Nephron progenitor cell (in vitro differentiated cells): ENCODE results near the gene LRGUK.

Experiments
- DNase-seq: peaks from one replicate; pipeline ENCODE4 v3.0.0; 2021
- H3K27ac Mint-ChIP-seq: 2 replicates; pipeline ENCODE4 v1.8.0; 2021; ENCODE audit warnings: mild to moderate bottlenecking, moderate library complexity, mixed read lengths
- H3K27me3 Mint-ChIP-seq: 2 replicates; pipeline ENCODE4 v1.8.0; 2021; ENCODE audit warnings: mild to moderate bottlenecking, low read depth, mixed read lengths; ENCODE audit not compliant: poor library complexity
- H3K36me3 Mint-ChIP-seq: 2 replicates; pipeline ENCODE4 v1.8.0; 2021; ENCODE audit warnings: low read depth, mixed read lengths
- H3K4me1 Mint-ChIP-seq: 2 replicates; pipeline ENCODE4 v1.8.0; 2021; ENCODE audit warnings: mixed read lengths
- H3K4me3 Mint-ChIP-seq: 2 replicates; pipeline ENCODE4 v1.8.0; 2021; ENCODE audit warnings: mild to moderate bottlenecking, moderate library complexity, mixed read lengths
- H3K9me3 Mint-ChIP-seq: 2 replicates; pipeline ENCODE4 v1.8.0; 2021; ENCODE audit warnings: mild to moderate bottlenecking, moderate library complexity, mixed read lengths
- TF ChIP-seq, protein P1 (sequence below): fragments of 200-600 bp; sonication (generic); IDR thresholded peaks from 2 replicates; pipeline ENCODE4 v1.5.0; 2021; ENCODE audit warnings: antibody characterized with exemption

LRGUK gene

DNA sequence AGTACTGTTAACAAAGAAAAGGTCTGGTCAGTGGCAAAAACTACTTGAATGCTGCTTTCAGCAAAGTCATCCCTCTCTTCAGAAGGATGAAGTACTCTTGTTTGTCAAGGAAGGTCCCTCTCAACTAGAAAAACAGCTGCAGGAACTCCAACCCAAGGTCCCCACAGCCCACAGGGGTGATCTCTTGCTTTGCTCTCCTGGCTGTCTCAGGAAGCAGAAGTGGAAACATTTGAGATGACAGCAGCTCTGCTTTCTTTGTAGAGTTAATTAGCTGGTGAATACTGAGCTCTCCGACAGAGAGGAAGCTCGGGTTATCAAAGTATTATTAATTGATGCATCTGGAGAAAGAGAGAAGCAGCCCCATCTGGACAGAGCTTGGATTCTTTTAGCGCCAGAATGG is 25.4 kb upstream of the LRGUK start:
- H3K27me3 Mint-ChIP-seq = peaks cover 5% of the 10 kb centered on the region
- no peaks in the 10 kb centered on the region for H3K4me1 Mint-ChIP-seq
- no peak for DNase-seq
- TF ChIP-seq, protein P1, sequence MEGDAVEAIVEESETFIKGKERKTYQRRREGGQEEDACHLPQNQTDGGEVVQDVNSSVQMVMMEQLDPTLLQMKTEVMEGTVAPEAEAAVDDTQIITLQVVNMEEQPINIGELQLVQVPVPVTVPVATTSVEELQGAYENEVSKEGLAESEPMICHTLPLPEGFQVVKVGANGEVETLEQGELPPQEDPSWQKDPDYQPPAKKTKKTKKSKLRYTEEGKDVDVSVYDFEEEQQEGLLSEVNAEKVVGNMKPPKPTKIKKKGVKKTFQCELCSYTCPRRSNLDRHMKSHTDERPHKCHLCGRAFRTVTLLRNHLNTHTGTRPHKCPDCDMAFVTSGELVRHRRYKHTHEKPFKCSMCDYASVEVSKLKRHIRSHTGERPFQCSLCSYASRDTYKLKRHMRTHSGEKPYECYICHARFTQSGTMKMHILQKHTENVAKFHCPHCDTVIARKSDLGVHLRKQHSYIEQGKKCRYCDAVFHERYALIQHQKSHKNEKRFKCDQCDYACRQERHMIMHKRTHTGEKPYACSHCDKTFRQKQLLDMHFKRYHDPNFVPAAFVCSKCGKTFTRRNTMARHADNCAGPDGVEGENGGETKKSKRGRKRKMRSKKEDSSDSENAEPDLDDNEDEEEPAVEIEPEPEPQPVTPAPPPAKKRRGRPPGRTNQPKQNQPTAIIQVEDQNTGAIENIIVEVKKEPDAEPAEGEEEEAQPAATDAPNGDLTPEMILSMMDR = no peak
- no peaks in the 10 kb centered on the region for H3K9me3 Mint-ChIP-seq
- no peak overlapping the region for H3K27ac Mint-ChIP-seq
- H3K36me3 Mint-ChIP-seq = no peaks in the 10 kb centered on the region
- H3K4me3 Mint-ChIP-seq = no peak overlapping the region

DNA sequence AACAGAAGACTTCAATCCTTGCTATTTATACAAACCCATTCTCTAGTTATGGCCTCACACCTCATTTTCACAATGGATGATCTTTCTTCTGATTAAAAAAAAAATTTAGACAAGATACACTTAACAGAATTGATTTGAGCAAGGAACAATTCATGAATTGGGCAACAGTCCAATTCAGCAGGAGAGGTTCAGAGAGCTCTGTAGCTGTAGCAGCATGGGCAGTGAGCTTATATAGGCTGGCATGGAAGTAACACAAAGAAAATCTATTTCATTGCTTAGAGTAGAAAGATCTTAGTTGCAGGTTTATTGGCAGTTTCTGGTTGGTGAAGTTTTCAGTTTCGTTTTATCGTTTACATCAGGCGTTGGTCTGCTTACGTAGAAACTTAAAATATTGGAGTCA is 23.0 kb upstream of the LRGUK start:
- H3K4me3 Mint-ChIP-seq = no peak overlapping the region
- no peaks in the 10 kb centered on the region for H3K9me3 Mint-ChIP-seq
- no peaks in the 10 kb centered on the region for H3K4me1 Mint-ChIP-seq
- DNase-seq = no peak
- H3K36me3 Mint-ChIP-seq = no peaks in the 10 kb centered on the region
- H3K27me3 Mint-ChIP-seq = peaks cover 4% of the 10 kb centered on the region
- no peak overlapping the region for H3K27ac Mint-ChIP-seq
- TF ChIP-seq, protein P1 = no peak

DNA sequence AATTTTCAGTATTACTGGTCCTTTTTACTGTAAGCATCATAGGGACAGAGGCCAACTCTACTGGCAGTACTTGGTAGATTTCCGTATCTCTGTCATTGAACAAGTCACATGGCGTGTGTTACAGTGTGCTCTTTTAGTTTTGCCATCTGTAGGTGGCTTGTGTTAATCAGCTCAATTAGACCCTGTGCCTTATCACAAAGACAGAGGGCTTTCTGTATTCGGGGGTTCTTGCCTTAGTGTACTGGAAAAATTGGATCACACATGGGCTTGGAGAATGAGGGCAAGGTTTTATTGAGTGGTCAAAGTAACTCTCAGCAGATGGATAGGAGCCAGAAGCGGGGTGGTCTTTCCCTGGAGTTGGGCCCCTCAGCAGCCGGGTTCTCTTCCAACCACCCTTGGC is 21.3 kb upstream of the LRGUK start:
- DNase-seq = no peak
- Mint-ChIP-seq H3K4me3 (no peak overlapping the region), H3K27me3 (peaks cover 4% of the 10 kb centered on the region), H3K36me3 (no peaks in the 10 kb centered on the region), H3K9me3 (no peaks in the 10 kb centered on the region), H3K4me1 (no peaks in the 10 kb centered on the region), H3K27ac (no peak overlapping the region)
- TF ChIP-seq, protein P1 = no peak

DNA sequence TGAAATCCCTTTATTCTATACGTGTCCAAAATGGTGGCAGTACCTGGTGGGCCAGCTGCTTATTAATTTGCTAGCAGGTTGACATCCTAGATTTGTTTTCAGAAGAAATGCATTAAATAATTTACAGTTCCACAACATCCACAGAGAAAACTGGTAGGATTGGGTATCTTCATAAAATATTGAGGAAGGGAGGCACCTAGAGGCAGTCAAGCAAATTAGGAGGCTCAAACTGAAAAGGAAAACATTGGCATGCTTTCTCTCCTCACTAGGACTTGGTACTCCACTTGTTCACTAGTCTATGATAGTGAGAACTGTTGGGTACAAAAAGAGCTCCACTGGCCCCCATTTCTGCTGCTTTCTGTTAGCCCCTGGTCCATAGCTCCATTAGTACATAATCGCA is 18.3 kb upstream of the LRGUK start:
- H3K27ac Mint-ChIP-seq = no peak overlapping the region
- H3K27me3 Mint-ChIP-seq = peaks cover 4% of the 10 kb centered on the region
- H3K36me3 Mint-ChIP-seq = no peaks in the 10 kb centered on the region
- H3K4me3 Mint-ChIP-seq = no peak overlapping the region
- no peaks in the 10 kb centered on the region for H3K9me3 Mint-ChIP-seq
- DNase-seq = no peak
- H3K4me1 Mint-ChIP-seq = peaks cover 4% of the 10 kb centered on the region
- TF ChIP-seq, protein P1 = no peak

DNA sequence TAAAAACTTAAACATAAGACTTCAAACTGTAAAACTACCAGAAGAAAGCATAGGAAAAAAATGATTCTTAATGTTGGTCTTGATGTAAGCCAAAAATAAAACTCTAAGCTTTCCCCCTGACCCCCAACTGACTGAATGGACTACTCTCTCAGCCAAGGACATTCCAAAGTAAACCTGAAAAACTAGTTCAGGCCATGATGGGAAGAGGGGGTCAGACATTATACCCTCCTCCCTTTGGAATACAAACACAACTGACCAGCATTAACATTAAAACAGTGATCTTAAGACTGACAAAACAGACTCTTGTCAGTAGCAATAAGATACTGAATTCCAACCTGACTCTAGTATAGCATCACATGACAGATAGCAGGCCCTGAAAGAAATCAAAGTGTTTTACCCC is 13.5 kb upstream of the LRGUK start:
- Mint-ChIP-seq H3K27me3 (no peaks in the 10 kb centered on the region), H3K4me1 (peaks cover 4% of the 10 kb centered on the region), H3K4me3 (no peak overlapping the region), H3K36me3 (no peaks in the 10 kb centered on the region), H3K27ac (no peak overlapping the region), H3K9me3 (no peaks in the 10 kb centered on the region)
- TF ChIP-seq, protein P1 = no peak
- no peak for DNase-seq

DNA sequence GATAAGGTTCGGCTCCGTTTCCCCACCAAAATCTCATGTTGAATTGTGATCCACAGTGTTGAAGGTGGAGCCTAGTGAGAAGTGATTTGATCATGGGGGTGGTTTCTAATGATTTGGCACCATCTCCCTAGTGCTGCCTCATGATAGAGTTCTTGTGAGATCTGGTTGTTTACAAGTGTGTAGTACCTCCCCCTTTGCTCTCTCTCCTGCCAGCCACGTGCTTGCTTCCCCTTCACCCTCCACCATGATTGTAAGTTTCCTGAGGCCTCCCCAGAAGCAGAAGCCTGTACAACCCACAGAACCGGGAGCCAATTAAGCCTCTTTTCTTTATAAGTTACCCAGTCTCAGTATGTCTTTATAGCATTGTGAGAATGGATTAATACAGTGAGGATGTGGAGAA is 12.1 kb upstream of the LRGUK start:
- no peaks in the 10 kb centered on the region for H3K27me3 Mint-ChIP-seq
- H3K27ac Mint-ChIP-seq = no peak overlapping the region
- peaks cover 4% of the 10 kb centered on the region for H3K4me1 Mint-ChIP-seq
- H3K4me3 Mint-ChIP-seq = no peak overlapping the region
- TF ChIP-seq, protein P1 = no peak
- H3K9me3 Mint-ChIP-seq = no peaks in the 10 kb centered on the region
- no peak for DNase-seq
- no peaks in the 10 kb centered on the region for H3K36me3 Mint-ChIP-seq
